AG09319 (cell line): ENCODE data around the gene AHCYL2.

ENCODE experiments used
- DNase-seq: peaks from one replicate; pipeline ENCODE4 v3.0.0-alpha.2; 2010; ENCODE audit warnings: low read depth; ENCODE audit errors: extremely low read depth
- TF ChIP-seq, protein P1 (sequence below): IDR thresholded peaks from 2 replicates; pipeline ENCODE4 v1.5.1; 2011; ENCODE audit warnings: low read depth, mild to moderate bottlenecking, inconsistent platforms, low read length, moderate library complexity

Gene AHCYL2

DNA sequence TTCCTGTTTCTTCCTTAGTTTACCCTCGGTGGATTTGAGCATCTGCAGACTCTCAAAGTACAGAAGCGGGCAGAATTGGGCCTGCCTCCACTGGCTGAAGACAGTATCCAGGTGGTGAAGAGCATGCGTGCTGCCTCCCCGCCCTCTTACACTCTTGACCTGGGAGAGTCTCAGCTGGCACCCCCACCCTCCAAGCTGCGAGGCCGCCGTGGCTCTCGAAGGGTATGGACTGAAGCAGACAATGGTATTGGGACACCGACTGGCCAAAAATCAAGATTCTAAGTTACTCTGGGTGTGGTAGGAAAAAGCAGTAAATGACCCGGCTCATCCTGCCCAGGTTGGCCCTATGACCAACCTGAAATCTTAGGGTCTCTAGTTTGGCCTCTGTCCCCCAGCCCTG lies 231.6 kb downstream of the AHCYL2 start:
- DNase-seq, result no peak
- TF ChIP-seq, protein P1, sequence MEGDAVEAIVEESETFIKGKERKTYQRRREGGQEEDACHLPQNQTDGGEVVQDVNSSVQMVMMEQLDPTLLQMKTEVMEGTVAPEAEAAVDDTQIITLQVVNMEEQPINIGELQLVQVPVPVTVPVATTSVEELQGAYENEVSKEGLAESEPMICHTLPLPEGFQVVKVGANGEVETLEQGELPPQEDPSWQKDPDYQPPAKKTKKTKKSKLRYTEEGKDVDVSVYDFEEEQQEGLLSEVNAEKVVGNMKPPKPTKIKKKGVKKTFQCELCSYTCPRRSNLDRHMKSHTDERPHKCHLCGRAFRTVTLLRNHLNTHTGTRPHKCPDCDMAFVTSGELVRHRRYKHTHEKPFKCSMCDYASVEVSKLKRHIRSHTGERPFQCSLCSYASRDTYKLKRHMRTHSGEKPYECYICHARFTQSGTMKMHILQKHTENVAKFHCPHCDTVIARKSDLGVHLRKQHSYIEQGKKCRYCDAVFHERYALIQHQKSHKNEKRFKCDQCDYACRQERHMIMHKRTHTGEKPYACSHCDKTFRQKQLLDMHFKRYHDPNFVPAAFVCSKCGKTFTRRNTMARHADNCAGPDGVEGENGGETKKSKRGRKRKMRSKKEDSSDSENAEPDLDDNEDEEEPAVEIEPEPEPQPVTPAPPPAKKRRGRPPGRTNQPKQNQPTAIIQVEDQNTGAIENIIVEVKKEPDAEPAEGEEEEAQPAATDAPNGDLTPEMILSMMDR, result no peak

GRCh38 chr7:129457101-129457500 lies 232.3 kb downstream of the AHCYL2 start:
- TF ChIP-seq, protein P1, result no peak
- DNase-seq, result no peak

DNA sequence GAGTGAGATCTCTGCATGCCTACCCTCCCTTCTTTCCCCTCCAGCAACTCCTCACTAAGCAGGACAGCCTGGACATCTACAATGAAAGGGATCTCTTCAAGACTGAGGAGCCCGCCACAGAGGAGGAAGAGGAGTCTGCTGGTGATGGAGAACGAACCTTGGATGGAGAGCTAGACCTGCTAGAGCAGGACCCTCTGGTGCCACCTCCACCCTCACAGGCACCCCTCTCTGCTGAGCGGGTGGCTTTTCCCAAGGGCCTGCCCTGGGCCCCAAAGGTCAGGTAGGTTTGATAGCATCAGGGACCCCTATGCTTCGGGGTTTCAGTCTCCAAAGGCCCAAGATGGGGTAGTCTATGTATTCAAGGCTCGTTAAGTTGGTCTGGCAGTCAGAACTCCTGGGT lies 233.3 kb downstream of the AHCYL2 start:
- TF ChIP-seq, protein P1, result no peak
- no peak for DNase-seq

DNA sequence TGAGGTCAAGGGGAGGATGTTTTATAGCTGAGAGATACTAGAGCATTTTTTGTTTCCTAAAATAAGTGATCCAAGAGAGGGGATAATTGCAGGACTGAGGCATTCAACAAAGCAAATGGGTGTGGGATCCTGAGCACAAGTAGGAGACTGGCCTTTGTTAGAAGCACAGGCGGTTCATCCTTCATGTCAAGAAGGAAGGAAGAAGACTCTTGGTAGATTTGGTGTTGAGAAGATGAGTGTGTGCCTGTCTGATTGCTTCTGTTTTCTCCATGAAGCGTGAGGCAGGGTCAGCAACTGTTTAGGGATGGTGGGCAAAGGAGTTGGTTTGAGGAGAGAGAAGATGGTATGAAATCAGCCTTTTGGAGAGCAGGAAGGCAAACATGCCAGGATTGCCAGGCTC lies 237.0 kb downstream of the AHCYL2 start:
- DNase-seq, result no peak
- TF ChIP-seq, protein P1, result no peak

DNA sequence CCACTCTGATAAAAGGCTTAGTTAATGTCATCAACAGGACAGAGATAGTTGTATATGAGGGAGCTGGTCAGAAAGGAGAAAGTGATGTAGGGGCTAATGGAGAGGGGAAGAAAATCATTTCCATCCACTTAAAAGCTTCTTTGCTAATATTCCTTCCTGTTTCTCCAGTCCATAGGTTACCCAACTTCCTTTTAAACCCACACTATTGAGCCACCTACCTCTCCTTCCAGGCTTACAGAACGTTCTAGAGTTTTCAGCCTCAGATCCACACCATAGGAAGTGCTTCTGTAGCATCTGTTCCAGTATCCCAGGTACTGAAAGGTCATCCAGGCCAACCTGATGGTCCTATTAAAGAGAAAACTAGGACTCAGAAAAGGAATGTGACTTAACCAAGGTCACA lies 237.6 kb downstream of the AHCYL2 start:
- no peak for DNase-seq
- TF ChIP-seq, protein P1, result no peak

GRCh38 chr7:129464194-129464593 lies 239.4 kb downstream of the AHCYL2 start:
- TF ChIP-seq, protein P1, result no peak
- no peak for DNase-seq

DNA sequence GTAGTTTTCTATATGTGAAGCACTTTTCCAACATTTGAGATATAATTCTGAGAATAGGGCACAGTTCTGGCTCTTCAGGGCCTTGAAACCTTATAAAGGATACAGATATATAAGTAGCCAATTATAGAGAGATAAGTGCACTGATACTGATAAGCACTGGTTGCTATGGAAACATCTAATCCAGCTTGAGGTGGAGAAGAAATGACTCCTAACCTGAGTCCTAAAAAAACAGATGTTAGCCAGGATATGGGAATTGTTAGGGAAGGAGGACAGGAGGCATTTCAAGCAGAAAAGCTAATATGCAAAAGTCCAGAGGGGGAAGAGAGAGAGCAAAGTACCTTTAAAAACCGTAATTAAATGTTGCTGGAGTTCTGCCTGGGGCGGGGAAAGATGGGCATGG lies 240.2 kb downstream of the AHCYL2 start:
- TF ChIP-seq, protein P1, result no peak
- no peak for DNase-seq

GRCh38 chr7:129466796-129467195 lies 242.0 kb downstream of the AHCYL2 start:
- no peak for DNase-seq
- TF ChIP-seq, protein P1, result no peak
